ENCODE measurements around the gene PRKAB2.

DNA sequence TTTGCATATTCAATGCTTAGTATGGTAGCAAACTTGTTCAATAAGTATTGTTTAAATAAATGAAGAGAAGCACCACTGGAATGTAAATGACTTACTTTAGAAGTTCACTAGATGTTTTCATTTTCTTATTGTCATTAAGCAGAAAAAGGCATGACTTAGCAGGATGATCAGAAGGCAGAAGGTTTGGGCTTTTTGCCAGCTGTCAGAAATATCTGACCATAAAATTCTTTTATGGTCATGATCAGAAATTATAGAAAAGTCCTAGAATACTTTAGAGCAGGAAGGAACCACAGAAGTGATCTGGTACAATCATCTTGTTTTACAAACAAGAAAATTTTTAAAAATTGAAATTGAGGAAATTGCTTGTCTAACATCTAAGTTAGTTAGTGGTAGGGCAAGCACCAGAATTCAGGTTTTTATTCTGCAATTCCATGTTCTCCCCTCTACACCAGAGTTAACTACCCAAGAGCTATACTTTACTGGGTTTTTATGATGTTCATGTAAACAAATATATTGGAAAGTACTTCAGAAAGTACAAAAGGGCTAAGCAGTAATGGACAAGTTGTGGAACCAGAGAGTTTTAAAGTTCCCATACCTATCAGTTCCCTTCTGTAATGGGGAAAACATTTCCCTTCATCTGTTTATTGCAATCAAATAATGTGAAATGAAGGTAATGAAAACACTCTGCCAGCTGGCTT, 42.7 kb upstream of the PRKAB2 start:
- TF ChIP-seq POLR2A (IDR thresholded peaks at IDR 0.05) (no peak), CTCF (IDR thresholded peaks at IDR 0.05 in 8 of 11, conservative IDR thresholded peaks at IDR 0.05 in 3 of 11) (no peak), POLR2AphosphoS5 (IDR thresholded peaks at IDR 0.05) (no peak)

Data from spleen (tissue), 7 donors.